GM12865 (cell line): ENCODE results near the gene MRPL9.

ENCODE experiments used
- DNase-seq: peaks from one replicate; pipeline ENCODE4 v3.0.0; 2010; ENCODE audit warnings: low read depth
- H3K4me3 ChIP-seq: 2 replicates; pipeline ENCODE4 v1.5.1; 2011; ENCODE audit warnings: mild to moderate bottlenecking, low read depth, low read length, control low read depth
- TF ChIP-seq, protein P1 (sequence below): IDR thresholded peaks from 2 replicates; pipeline ENCODE4 v1.5.1; 2011; ENCODE audit warnings: low read length, control low read depth, low read depth, inconsistent platforms; ENCODE audit not compliant: insufficient read depth; ENCODE audit errors: missing control alignments

Gene MRPL9

DNA sequence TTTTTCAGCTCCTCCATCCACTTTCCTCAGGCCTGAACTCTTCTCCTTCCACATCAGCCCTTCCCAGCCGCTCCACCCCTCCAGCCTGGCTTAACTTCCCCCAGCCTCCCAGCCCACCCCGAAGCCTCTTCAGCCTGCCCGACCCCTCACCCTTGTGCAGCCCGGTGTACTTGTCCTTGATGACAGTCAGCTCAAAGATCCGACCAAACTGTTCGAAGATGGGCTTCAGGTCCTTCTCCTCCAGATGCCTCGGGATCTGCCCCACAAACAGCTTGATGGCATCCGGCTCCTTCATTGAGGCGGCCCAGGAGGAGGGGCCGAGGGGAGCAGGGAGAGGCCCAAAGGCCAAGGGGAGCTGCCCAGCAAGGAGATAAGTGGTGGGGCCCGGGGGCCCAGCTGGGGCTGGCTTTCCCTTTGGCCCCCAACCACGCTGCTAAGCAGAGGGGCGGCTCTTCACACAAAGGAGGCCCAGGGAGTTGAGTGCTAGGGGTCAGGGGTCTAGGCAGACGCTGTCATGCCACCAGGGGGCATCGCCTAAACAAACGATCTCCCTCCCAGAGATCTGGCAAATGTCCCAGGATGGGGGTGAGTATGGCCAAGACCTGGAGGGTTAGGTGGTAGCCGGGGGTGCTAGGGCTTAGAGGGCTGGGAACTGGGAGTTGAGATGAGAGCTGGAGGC lies 47.4 kb downstream of the MRPL9 start:
- H3K4me3 ChIP-seq: no peak overlapping the region
- peak; percentile 11 for DNase-seq
- TF ChIP-seq, protein P1, sequence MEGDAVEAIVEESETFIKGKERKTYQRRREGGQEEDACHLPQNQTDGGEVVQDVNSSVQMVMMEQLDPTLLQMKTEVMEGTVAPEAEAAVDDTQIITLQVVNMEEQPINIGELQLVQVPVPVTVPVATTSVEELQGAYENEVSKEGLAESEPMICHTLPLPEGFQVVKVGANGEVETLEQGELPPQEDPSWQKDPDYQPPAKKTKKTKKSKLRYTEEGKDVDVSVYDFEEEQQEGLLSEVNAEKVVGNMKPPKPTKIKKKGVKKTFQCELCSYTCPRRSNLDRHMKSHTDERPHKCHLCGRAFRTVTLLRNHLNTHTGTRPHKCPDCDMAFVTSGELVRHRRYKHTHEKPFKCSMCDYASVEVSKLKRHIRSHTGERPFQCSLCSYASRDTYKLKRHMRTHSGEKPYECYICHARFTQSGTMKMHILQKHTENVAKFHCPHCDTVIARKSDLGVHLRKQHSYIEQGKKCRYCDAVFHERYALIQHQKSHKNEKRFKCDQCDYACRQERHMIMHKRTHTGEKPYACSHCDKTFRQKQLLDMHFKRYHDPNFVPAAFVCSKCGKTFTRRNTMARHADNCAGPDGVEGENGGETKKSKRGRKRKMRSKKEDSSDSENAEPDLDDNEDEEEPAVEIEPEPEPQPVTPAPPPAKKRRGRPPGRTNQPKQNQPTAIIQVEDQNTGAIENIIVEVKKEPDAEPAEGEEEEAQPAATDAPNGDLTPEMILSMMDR: no peak

DNA sequence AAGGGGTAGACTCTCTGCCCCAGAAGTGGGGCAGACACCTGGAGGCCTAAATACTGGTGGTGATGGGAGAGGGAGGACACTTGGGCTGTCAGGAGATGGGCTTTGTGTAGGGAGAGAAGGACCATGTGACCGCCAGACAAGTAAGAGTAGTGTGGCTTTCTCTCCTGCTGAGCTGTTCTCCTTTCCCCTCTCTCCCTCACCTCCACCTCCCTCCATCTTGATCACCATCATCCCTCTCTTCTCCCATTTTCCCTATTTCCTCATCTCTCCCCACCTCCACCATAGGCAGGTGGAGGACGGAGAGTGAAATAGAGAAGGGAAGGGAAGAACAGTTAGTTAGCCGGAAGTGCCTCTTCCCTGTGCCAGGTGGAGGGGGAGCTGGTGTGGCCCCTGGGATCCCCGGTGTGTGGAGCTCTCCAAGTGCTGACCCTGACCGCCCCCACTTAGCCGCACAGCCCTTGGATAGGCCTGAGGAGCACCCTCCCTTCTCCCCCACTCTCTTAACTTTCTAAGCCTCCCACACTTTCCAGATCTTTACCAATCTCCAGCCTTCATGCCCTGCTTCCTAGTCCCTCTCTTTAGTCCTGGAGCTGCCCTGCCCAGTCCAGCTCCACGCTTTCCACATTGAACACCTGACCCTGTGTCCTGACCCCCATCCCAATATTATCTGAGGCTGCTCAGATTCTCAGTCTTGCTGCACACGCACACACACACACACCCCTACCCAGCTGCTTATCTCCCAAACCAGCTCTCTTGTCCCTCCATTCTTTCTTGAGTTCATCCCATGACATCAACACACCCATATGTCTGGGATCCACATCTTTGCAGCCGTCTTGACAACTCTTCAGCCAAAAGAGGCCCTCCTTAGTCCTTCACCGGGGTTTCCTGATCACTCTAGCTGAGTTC lies 48.2 kb downstream of the MRPL9 start:
- no peak for DNase-seq
- TF ChIP-seq, protein P1: no peak
- no peak overlapping the region for H3K4me3 ChIP-seq

DNA sequence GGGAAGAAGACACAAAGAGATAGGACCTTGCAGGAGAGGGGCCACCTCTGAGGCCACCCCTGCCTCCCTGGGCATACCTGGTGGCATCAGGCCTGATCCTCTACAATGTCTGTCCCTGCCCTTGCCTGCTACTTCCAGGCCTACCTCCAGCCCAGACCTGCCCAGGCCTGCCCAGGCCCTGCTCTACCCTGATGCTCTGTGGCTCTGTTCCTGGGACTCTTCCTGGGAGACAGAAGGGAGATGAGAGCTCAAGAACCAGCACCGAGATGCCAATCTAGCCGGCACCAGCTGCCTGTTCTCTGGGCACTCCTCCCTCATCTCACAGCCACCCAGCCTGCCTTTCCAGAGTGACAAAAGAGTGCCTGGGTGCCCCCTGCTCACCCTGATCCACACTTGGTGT lies 49.4 kb downstream of the MRPL9 start:
- no peak for DNase-seq
- TF ChIP-seq, protein P1: no peak
- H3K4me3 ChIP-seq: no peak overlapping the region

DNA sequence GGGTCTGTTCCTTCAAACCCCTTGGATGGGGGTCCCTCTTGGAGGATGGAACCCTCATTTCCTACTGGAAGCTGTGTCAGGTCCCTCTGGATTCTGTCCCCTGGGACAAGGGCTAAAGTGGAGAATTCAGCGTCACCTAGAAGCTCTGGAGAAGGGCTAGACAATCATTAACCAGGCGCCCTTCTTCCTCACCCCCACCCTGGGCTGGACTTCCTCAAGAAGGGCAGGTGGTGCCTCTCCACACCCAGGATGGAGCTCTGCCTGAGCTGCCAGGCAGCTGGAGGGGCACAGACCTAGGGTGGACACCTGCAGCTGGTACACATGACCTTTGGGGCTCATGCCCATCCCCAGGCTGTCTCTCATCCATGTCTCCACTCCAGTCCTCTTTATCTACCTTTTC lies 50.3 kb downstream of the MRPL9 start:
- DNase-seq: no peak
- TF ChIP-seq, protein P1: no peak
- H3K4me3 ChIP-seq: no peak overlapping the region

DNA sequence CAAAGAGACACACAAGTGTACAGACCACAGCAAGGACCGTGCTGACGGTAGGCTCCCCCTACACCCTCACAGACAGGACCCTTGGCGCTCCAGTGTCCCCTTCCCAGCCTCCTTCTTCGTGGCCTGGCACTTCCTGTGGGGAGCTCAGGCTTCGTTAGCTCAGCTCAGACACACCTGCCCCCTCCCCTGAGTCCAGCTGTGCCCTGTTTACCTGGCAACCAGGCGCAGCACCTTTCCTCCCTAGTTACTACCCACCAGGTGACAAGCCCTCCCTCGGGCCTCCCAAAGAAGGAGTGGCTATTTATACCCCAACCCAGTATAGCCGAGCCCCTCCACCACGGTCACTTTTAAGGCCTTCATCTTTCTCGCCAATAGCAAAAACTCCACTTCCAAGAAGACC lies 51.3 kb downstream of the MRPL9 start:
- TF ChIP-seq, protein P1: no peak
- no peak for DNase-seq
- H3K4me3 ChIP-seq: no peak overlapping the region

DNA sequence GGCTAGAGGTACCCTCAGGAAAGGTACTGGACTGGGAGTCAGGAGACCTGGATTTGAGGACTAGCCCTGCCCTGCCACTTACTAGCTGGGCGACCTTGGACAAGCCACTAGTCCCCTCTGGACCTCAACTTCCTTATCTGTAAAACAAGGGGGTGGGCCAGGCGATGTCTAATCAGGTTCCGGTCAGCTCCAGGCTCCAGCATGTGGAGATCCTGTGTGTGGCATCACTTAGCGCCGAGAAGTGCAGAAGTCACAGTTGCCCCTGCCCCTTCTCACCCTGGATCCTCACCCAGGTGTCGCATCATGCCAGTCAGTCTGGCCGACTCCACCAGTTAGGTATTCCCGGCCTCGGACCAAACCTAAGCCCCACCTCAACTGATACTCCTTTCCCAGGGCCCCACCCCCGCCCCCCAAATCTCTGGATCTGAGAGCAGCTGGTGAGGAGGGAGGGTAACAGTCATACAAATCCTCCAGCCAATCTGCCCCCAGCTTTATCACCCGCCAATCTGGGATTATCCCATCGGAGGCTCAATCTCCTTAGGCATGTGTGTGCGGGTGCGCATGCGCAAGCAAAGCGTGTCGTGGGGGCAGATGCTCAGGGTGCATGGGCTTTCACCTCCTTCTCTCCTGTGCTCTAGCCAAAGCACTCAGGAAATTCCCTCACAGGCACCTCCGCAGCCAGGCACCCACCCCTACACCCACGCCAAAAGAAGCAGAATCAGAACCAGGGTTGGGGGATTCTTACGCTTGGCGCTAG lies 52.1 kb downstream of the MRPL9 start:
- no peak overlapping the region for H3K4me3 ChIP-seq
- no peak for DNase-seq
- TF ChIP-seq, protein P1: no peak
